NCI-H2196 treated with DMSO at 0.1 percent for 48 hours (cell line): ENCODE results near the gene ERAS.
"Not testable (repeated sequence)": the region's sequence is repeated elsewhere in the genome, so short reads cannot be mapped to it uniquely, and the experiment has no call there.

Experiments used
- DNase-seq: peaks from one replicate; lab custom pipeline; 2025; ENCODE audit not compliant: unreplicated experiment; lab: John Stamatoyannopoulos, UW

ERAS gene

DNA sequence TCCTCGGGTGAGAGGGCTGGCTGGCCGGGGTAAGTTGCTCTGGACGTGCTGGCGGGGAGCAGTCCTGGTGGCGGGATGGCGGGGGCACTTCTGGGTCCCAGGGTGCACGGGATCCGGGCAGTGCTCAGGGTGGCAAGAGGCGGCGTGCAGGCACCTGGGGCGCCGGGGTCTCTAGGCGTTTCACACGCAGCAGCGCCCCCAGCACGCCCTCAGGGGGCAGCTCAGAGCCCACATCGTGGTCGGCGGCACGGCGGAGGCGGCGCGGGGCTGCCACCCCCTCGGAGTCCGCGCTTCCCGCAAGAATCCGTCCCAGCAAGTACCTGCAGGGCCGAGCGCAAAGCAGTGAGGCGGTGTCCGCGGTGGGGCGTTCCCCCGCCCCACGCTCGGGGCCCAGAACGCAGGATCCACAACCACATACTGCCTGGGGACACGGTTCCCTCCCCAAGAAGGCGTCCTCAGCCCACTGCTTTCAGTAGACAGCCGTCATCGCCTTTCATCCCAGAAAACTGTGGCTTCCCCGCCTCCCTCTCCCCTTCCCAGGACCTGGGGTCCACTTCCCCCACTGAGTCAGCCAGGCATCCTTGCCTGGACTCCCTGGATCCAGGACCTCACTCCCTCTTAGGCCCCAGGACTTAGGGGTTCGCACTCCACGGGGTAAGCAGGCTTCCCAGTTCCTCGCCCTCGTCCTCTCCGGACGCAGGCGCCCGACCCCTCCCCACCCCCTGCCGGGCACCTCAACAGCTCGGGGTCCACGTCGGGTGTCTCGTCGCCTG is 5.0 kb downstream of the ERAS start:
- DNase-seq, result no peak

DNA sequence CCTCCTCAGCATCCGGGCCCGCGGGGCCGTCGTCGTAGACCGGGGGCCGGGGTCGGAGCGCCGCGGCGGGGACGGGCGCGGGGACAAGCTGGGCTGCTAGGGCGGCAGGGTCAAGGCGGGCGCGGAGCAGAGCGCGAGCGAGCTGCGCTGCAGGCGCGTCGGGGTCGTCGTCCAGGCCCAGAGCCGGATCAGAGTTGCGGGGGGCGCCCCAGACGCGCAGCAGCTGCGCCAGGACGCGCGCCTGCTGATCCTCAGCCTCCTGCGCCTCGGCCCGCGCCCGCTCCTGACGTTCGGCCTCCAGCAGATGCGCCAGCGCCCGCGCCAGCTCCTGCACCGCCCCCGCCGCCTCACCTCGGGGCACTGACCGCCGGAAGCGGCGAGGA is 5.6 kb downstream of the ERAS start:
- DNase-seq, result no peak

DNA sequence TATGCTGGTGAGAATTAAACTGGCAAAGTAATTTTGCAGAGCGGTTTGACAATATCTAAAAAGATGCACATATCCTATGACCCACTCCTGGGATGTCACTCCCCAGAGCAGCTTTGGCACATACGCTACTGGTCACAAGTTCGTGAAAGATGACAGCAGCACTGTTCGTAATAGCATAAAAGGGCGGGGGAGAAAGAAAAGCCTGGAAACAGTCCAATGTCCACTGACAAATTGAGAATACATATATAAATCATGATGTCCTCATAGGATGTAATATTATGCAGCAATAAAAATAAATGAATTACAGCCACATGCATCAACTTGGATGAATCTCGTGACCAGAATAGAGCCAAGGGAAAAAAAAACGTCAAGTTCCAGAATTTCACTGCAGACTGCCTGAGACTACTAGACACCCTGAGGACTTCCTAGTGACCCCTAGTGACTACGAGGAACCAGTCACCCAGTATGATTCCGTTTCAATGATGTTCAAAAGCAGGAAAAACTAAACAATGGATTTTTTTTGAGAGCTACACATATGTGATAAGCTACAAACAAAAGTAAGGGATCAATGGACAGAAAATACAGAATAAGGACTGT is 7.3 kb downstream of the ERAS start:
- DNase-seq, result no peak

DNA sequence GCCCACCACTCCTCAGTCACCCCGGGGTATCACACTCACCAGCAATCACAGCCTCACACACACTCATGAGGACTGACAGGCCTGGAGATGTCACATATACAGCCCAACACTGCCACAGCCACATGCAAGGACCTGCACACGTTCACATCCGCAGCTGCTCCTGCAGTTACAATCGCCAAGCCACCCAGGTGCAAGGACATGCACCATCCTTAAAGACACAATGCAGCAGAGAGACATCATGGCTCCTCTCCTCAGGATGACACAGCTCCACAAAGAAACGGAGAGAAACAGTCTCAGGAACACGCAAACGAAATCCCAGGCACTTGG is 8.0 kb downstream of the ERAS start:
- DNase-seq, result no peak

GRCh38 chrX:48835524-48836329 is 9.4 kb downstream of the ERAS start, which contains the start of gene PCSK1N:
PCSK1N (minus strand) TSS chrX:48835610; CDS start chrX:48835532, 78 bp downstream.
- DNase-seq, result peak; percentile 66

DNA sequence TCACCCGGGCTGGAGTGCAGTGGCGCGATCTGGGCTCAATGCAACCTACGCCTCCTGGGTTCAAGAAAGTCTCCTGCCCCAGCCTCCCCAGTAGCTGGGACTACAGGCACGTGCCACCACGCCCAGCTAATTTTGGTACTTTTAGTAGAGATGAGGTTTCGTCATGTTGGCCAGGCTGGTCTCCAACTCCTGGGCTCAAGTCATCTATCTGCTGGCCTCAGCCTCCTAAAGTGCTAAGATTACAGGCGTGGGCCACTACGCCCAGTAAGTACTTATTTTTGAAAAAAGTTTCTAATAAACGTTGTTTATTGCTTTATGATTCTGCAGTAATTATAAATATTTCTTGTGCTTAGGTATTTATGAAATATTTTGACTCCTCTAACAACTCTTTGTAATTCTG is 13.4 kb downstream of the ERAS start:
- no peak for DNase-seq

GRCh38 chrX:48848847-48849246 is 22.5 kb downstream of the ERAS start:
- DNase-seq, result no peak

GRCh38 chrX:48852857-48853256 is 26.5 kb downstream of the ERAS start:
- DNase-seq, result no peak

DNA sequence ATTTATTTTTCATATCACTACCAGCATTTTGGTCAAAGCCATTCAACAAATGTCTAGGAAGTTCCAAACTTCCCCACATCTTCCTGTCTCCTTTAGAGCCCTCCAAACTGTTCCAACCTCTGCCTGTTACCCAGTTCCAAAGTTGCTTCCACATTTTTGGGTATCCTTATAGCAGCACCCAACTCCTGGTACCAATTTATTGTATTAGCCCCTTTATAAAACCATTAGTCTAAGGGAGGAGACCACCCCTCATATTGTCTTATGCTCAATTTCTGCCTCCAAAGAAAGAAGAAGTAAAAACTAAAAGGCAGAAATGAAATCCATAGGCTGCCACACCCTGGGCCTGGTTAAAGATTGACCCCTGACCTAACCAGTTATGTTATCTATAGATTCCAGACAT is 27.2 kb downstream of the ERAS start:
- DNase-seq, result not testable (repeated sequence)

DNA sequence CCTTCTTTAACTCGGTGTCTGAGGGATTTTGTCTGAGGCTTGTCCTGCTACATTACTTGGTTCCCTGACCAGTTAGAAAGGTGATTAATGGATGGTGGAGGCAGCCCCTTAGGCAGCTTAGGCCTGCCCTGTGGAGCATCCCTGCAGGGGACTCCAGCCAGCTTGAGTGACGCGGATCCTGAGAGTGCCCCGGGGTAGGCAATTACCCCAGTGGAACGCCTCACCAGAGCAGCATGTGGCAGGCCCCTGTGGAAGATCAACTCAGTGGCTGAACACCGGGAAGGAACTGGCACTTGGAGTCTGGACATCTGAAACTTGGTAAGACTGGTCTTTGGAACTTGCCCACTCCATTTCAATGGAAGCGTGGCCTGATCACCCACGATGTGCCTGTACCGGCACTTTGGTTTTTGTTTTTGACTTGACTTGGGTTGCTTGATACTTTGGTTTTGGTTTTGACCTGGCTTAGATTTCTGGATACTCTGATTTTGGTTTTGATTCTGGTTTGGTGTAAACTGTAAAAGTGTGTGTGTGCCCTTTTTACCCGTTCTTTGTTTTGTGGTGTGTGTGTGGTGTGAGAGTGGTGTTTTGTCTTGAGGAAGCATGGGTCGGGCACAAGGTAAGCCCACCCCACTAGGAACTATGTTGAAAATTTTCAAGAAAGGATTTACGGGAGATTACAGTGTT is 27.9 kb downstream of the ERAS start:
- DNase-seq, result not testable (repeated sequence)

- DNase-seq, result no peak
Measured at GRCh38 chrX:48854898-48855297, 28.6 kb downstream of the ERAS start.

- peak; percentile 6 for DNase-seq
Measured at GRCh38 chrX:48864210-48864609, 37.9 kb downstream of the ERAS start.

DNA sequence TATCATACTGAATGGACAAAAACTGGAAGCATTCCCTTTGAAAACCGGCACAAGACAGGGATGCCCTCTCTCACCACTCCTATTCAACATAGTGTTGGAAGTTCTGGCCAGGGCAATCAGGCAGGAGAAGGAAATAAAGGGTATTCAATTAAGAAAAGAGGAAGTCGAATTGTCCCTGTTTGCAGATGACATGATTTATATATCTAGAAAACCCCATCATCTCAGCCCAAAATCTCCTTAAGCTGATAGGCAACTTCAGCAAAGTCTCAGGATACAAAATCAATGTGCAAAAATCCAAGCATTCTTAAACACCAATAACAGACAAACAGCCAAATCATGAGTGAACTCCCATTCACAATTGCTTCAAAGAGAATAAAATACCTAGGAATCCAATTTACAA is 45.7 kb downstream of the ERAS start:
- not testable (repeated sequence) for DNase-seq

GRCh38 chrX:48876944-48877343 is 50.6 kb downstream of the ERAS start:
- not testable (repeated sequence) for DNase-seq
